GM21723 (cell line): ENCODE data around the gene ZFX.
"Not testable (repeated sequence)": the region's sequence is repeated elsewhere in the genome, so short reads cannot be mapped to it uniquely, and the experiment has no call there.

Experiments used
- ATAC-seq: cut with Tn5 transposase; IDR thresholded peaks from one replicate; pipeline ENCODE4 v1.9.1; 2021; ENCODE audit warnings: mild to moderate bottlenecking, moderate library complexity; ENCODE audit not compliant: unreplicated experiment

ZFX gene

GRCh38 chrX:24149351-24150050 lies at the start of gene ZFX:
ZFX (plus strand) TSS chrX:24149729; CDS start chrX:24172743, 23,014 bp downstream.
- ATAC-seq, result peak; percentile 48

- ATAC-seq, result no peak
Observed at GRCh38 chrX:24100713-24101112, 48.8 kb upstream of the ZFX start.

- no peak for ATAC-seq
Observed at GRCh38 chrX:24110069-24110468, 39.5 kb upstream of the ZFX start.

GRCh38 chrX:24113181-24113580 lies 36.3 kb upstream of the ZFX start:
- ATAC-seq, result no peak

- ATAC-seq, result no peak
Observed at GRCh38 chrX:24117258-24117657, 32.3 kb upstream of the ZFX start.

GRCh38 chrX:24124244-24124799 lies 25.2 kb upstream of the ZFX start:
- no peak for ATAC-seq

- no peak for ATAC-seq
Observed at GRCh38 chrX:24125028-24125612, 24.4 kb upstream of the ZFX start.

- ATAC-seq, result no peak
Observed at GRCh38 chrX:24131476-24131875, 18.1 kb upstream of the ZFX start.

- ATAC-seq, result no peak
Observed at GRCh38 chrX:24133312-24133711, 16.2 kb upstream of the ZFX start.

- not testable (repeated sequence) for ATAC-seq
Observed at GRCh38 chrX:24135768-24136167, 13.8 kb upstream of the ZFX start.

GRCh38 chrX:24137192-24137591 lies 12.3 kb upstream of the ZFX start:
- ATAC-seq, result no peak

- not testable (repeated sequence) for ATAC-seq
Observed at GRCh38 chrX:24143982-24144381, 5.5 kb upstream of the ZFX start.

GRCh38 chrX:24144528-24144927 lies 5.0 kb upstream of the ZFX start:
- ATAC-seq, result no peak

- no peak for ATAC-seq
Observed at GRCh38 chrX:24145303-24146186, 4.0 kb upstream of the ZFX start.

- ATAC-seq, result no peak
Observed at GRCh38 chrX:24146283-24146949, 3.1 kb upstream of the ZFX start.

GRCh38 chrX:24147165-24147564 lies 2.4 kb upstream of the ZFX start:
- ATAC-seq, result no peak

GRCh38 chrX:24148121-24148520 lies 1.4 kb upstream of the ZFX start:
- no peak for ATAC-seq

- no peak for ATAC-seq
Observed at GRCh38 chrX:24148535-24149350, 786 bp upstream of the ZFX start.

GRCh38 chrX:24150051-24150790 lies 692 bp downstream of the ZFX start:
- peak; percentile 74 for ATAC-seq
